ENCODE data around the gene PPP4C. TPM values are rescaled to one million over a fixed set of nuclear protein-coding genes. Genes with fewer than 3 reads are reported as not detected.

PPP4C gene
- total and polyA plus RNA-seq, 3 experiments from 2014 or later = 137 to 201 (median 149) TPM

DNA sequence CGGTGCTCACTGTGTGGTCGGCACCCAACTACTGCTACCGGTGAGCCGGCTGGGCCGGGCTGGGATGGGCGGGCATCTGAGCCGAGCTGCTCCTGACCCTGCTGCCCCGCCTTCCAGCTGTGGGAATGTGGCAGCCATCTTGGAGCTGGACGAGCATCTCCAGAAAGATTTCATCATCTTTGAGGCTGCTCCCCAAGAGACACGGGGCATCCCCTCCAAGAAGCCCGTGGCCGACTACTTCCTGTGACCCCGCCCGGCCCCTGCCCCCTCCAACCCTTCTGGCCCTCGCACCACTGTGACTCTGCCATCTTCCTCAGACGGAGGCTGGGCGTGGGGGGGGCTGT, 9.0 kb downstream of the PPP4C start:
- Mint-ChIP-seq H3K4me1 (peaks cover 3 to 4% (median 3%) of the 10 kb centered on the region in 3 donors), H3K4me3 (no peak overlapping the region), H3K27me3 (no peaks in the 10 kb centered on the region), H3K9me3 (no peaks in the 10 kb centered on the region), H3K27ac (no peak overlapping the region), H3K36me3 (peaks cover 0 to 49% (median 12%) of the 10 kb centered on the region in 3 donors)
- no peaks in the 10 kb centered on the region for H3K9me3 ChIP-seq (ENCODE audit: low read length)
- POLR2A ChIA-PET = no interaction called here
- DNase-seq = no peak
- CTCF ChIA-PET = no interaction called here
- H3K4me3 ChIP-seq (ENCODE audit: low read length) = no peak overlapping the region
- H3K27me3 ChIP-seq (ENCODE audit: insufficient read depth, low read length, poor library complexity, severe bottlenecking) = no peaks in the 10 kb centered on the region
- H3K27ac ChIP-seq (ENCODE audit: low read depth, low read length) = no peak overlapping the region
- peaks cover 34% of the 10 kb centered on the region for H3K36me3 ChIP-seq (ENCODE audit: insufficient read depth, low read length)
- peaks cover 6% of the 10 kb centered on the region for H3K4me1 ChIP-seq (ENCODE audit: insufficient read depth, low read length)

DNA sequence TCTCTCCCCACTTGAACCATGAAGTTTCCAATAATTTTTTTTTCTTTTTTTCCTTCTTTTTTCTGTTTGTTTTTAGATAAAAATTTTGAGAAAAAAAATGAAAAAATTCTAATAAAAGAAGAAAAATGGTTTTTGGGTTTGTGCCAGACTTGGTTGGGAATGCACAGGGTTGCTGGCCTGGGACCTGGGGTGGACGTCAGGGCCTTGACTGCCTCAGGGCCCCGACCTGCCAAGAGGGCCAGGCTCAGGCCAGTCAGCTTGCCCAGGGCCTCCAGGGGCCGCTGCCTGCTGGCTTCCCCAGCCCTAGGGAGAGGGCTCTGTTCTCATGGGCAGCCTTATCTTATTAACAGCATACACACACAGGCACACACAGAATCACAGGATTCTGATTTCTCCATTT, 9.5 kb downstream of the PPP4C start:
- CTCF ChIA-PET = no interaction called here
- Mint-ChIP-seq H3K4me1 (peaks cover 6 to 8% (median 7%) of the 10 kb centered on the region in 3 donors), H3K36me3 (peaks cover 0 to 46% (median 12%) of the 10 kb centered on the region in 3 donors), H3K27me3 (no peaks in the 10 kb centered on the region), H3K4me3 (no peak overlapping the region), H3K9me3 (no peaks in the 10 kb centered on the region), H3K27ac (no peak overlapping the region)
- Histone ChIP-seq H3K4me1 (ENCODE audit: insufficient read depth, low read length) (peaks cover 11% of the 10 kb centered on the region), H3K27me3 (ENCODE audit: insufficient read depth, low read length, poor library complexity, severe bottlenecking) (no peaks in the 10 kb centered on the region), H3K4me3 (ENCODE audit: low read length) (no peak overlapping the region), H3K36me3 (ENCODE audit: insufficient read depth, low read length) (peaks cover 32% of the 10 kb centered on the region), H3K27ac (ENCODE audit: low read depth, low read length) (no peak overlapping the region), H3K9me3 (ENCODE audit: low read length) (no peaks in the 10 kb centered on the region)
- POLR2A ChIA-PET = no interaction called here
- DNase-seq = no peak

DNA sequence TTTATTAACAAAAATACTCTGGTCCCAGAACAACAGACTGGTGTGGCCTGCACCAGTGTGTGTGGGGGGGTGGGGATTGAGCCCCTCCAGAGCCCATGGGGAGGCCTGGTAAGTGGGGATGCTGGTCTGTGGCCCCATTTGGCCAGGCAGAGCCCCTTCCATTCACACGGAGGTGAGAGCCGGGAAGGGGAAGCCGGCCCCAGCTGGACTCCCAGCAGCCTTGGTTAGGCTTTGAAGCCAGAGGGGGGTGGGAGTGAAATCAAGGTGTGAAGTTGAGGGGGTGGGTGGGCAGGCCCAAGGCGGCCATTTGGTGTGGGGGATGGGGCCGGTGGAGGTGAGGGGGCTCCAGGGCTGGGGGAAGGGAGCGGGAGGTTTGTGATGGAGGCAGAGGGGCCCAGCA, 10.0 kb downstream of the PPP4C start:
- Mint-ChIP-seq H3K4me3 (no peak overlapping the region), H3K27ac (no peak overlapping the region), H3K27me3 (no peaks in the 10 kb centered on the region), H3K36me3 (peaks cover 0 to 43% (median 12%) of the 10 kb centered on the region in 3 donors), H3K9me3 (no peaks in the 10 kb centered on the region), H3K4me1 (peaks cover 8 to 10% (median 9%) of the 10 kb centered on the region in 3 donors)
- Histone ChIP-seq H3K9me3 (ENCODE audit: low read length) (no peaks in the 10 kb centered on the region), H3K36me3 (ENCODE audit: insufficient read depth, low read length) (peaks cover 30% of the 10 kb centered on the region), H3K4me1 (ENCODE audit: insufficient read depth, low read length) (peaks cover 17% of the 10 kb centered on the region), H3K27ac (ENCODE audit: low read depth, low read length) (no peak overlapping the region), H3K27me3 (ENCODE audit: insufficient read depth, low read length, poor library complexity, severe bottlenecking) (no peaks in the 10 kb centered on the region), H3K4me3 (ENCODE audit: low read length) (no peak overlapping the region)
- no peak for DNase-seq
- ChIA-PET POLR2A (no interaction called here), CTCF (no interaction called here)

DNA sequence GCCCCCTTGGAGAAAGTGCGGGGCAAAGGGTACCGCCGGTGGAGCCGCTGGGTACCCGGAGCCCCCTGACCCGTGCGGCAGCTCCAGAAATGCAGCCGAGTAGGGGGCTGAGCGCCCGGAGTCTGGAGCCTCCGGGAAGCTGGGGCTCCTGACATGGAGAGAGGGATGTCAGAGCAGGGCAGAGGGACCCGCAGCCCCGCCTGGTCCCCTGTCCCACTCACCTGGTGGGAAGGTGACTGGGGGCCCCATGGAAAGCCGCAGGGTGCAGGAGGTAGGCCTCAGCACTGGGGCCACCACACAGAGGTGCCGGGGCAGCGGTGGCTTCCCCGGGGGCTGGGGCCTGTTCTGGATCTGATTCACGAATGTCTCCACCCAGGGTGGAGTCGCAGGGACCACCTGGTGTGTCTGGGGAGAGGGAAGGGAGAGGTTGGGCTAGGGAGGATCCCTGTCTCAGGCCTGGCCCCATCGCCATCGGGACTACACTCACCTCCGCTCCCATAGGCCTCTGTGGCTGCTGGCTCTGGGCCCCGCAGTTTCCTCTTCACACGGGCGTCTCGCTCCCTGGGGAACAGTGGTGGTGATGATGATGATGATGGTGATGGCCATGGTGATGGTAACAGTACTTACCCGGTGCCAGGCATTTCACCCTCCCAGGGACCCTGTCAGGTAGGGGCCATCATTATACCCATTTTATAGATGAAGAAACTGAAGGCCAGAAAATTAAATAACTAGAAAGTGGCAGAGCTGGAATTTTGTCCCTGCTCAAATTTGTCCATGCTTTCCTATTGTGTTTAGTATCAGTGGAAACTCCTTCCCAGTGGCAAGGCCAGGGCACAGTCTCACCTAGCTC, 10.7 kb downstream of the PPP4C start:
- Mint-ChIP-seq H3K36me3 (peaks cover 0 to 38% (median 12%) of the 10 kb centered on the region in 3 donors), H3K4me1 (peaks cover 9 to 12% (median 10%) of the 10 kb centered on the region in 3 donors), H3K27ac (peak overlapping the region in 1 of 8 donors; percentile 60), H3K27me3 (no peaks in the 10 kb centered on the region), H3K9me3 (no peaks in the 10 kb centered on the region), H3K4me3 (no peak overlapping the region)
- H3K27ac ChIP-seq (ENCODE audit: low read depth, low read length) = no peak overlapping the region
- ChIA-PET POLR2A (interaction anchor here (0.5 kb wide), 1 partner anchor 447 kb away, joined by 3 read pairs; no protein-coding TSS in a partner anchor), CTCF (interaction anchor here (1.1 kb wide), 1 partner anchor 449 kb away, joined by 3 read pairs; no protein-coding TSS in a partner anchor)
- no peak for DNase-seq
- H3K9me3 ChIP-seq (ENCODE audit: low read length) = no peaks in the 10 kb centered on the region
- H3K27me3 ChIP-seq (ENCODE audit: insufficient read depth, low read length, poor library complexity, severe bottlenecking) = no peaks in the 10 kb centered on the region
- H3K4me1 ChIP-seq (ENCODE audit: insufficient read depth, low read length) = peaks cover 22% of the 10 kb centered on the region
- H3K36me3 ChIP-seq (ENCODE audit: insufficient read depth, low read length) = peaks cover 24% of the 10 kb centered on the region
- H3K4me3 ChIP-seq (ENCODE audit: low read length) = no peak overlapping the region

DNA sequence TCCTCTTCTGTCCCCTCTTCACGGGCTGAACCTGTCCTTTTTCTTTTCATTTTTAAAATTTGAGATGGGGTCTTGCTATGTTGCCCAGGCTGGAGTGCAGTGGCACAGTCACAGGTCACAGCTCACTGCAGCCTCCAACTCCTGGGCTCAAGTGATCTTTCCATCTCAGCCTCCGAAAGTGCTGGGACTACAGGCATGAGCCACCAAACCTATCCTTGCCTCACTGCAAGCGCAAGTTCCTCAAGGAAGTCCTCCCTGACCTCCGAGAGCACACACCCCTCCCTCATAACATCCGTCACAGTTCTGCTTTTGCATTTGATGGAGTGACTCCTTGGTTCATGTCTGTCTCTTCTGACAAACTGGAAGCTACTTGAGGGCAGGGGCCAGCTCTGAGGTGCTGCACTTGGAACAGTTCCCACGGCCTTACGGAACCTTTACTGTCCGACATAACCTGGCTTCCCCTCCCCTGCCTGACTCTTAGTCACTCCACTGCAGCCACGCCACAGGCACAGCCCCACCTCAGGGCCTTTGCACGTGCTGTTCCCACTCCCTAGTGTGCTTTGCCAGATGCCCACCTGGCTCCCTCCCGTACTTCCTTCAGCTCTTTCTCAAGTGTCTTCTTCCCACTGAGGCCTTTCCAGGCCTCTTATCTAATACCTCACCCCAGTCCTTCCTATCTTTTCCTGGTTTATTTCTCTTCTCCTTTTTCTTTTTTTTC, 11.5 kb downstream of the PPP4C start:
- ChIA-PET CTCF (interaction anchor here (1.1 kb wide), 1 partner anchor 448 kb away, joined by 3 read pairs; no protein-coding TSS in a partner anchor), POLR2A (interaction anchor here (0.5 to 0.6 kb wide), 2 partner anchors 16 to 446 kb away, joined by 3 to 4 read pairs; no protein-coding TSS in a partner anchor)
- H3K9me3 Mint-ChIP-seq = no peaks in the 10 kb centered on the region
- no peaks in the 10 kb centered on the region for H3K27me3 Mint-ChIP-seq
- peak overlapping the region in 2 of 8 donors; percentile 59 to 78 for H3K27ac Mint-ChIP-seq
- DNase-seq = no peak
- peaks cover 15 to 20% (median 17%) of the 10 kb centered on the region in 3 donors for H3K4me1 Mint-ChIP-seq
- peaks cover 0 to 36% (median 7%) of the 10 kb centered on the region in 3 donors for H3K36me3 Mint-ChIP-seq
- Histone ChIP-seq H3K36me3 (ENCODE audit: insufficient read depth, low read length) (peaks cover 20% of the 10 kb centered on the region), H3K27me3 (ENCODE audit: insufficient read depth, low read length, poor library complexity, severe bottlenecking) (no peaks in the 10 kb centered on the region), H3K4me3 (ENCODE audit: low read length) (no peak overlapping the region), H3K27ac (ENCODE audit: low read depth, low read length) (no peak overlapping the region), H3K4me1 (ENCODE audit: insufficient read depth, low read length) (peaks cover 27% of the 10 kb centered on the region), H3K9me3 (ENCODE audit: low read length) (no peaks in the 10 kb centered on the region)
- peak overlapping the region in 1 of 7 donors; percentile 24 for H3K4me3 Mint-ChIP-seq

DNA sequence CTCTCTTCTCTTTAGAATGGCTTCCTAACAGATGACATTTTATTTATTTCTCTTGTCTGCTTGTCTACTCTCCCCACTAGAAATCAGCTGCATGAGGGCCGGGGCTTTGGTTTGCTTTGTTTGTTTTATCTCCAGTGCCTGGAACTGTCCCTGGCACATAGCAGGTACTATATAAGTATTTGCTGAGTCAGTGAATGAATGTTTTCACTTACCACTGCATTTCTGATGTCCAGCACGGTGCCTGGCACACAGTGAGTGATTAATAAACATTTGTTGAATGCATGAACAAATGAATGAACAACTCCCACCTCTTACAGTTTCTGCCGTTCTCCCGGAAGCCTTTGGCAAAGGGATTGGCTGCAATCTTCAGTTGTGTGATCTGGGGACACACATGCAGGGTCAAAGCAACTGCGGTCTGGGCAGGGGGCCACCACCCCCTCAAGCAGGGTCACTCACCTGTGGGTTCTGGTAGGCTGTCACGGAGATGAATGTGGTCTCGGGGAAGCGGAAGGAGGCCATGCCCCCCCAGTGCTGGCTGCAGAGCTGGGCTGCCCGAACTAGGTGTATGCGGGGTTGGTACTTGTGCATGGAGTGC, 12.5 kb downstream of the PPP4C start:
- CTCF ChIA-PET = interaction anchor here (1.5 kb wide), 1 partner anchor 24 kb away, joined by 3 read pairs; no protein-coding TSS in a partner anchor
- no peak overlapping the region for H3K4me3 Mint-ChIP-seq
- H3K4me1 Mint-ChIP-seq = peaks cover 22 to 29% (median 25%) of the 10 kb centered on the region in 3 donors
- H3K4me3 ChIP-seq (ENCODE audit: low read length) = no peak overlapping the region
- peaks cover 10% of the 10 kb centered on the region for H3K36me3 ChIP-seq (ENCODE audit: insufficient read depth, low read length)
- H3K27ac Mint-ChIP-seq = peak overlapping the region in 3 of 8 donors; percentile 5 to 74 (median 55)
- POLR2A ChIA-PET = interaction anchor here (0.6 kb wide), 1 partner anchor 288 kb away, joined by 3 read pairs; no protein-coding TSS in a partner anchor
- H3K9me3 Mint-ChIP-seq = no peaks in the 10 kb centered on the region
- peaks cover 37% of the 10 kb centered on the region for H3K4me1 ChIP-seq (ENCODE audit: insufficient read depth, low read length)
- H3K27ac ChIP-seq (ENCODE audit: low read depth, low read length) = no peak overlapping the region
- H3K9me3 ChIP-seq (ENCODE audit: low read length) = no peaks in the 10 kb centered on the region
- DNase-seq = no peak
- no peaks in the 10 kb centered on the region for H3K27me3 ChIP-seq (ENCODE audit: insufficient read depth, low read length, poor library complexity, severe bottlenecking)
- H3K27me3 Mint-ChIP-seq = no peaks in the 10 kb centered on the region
- H3K36me3 Mint-ChIP-seq = peaks cover 3 to 31% (median 4%) of the 10 kb centered on the region in 3 donors

DNA sequence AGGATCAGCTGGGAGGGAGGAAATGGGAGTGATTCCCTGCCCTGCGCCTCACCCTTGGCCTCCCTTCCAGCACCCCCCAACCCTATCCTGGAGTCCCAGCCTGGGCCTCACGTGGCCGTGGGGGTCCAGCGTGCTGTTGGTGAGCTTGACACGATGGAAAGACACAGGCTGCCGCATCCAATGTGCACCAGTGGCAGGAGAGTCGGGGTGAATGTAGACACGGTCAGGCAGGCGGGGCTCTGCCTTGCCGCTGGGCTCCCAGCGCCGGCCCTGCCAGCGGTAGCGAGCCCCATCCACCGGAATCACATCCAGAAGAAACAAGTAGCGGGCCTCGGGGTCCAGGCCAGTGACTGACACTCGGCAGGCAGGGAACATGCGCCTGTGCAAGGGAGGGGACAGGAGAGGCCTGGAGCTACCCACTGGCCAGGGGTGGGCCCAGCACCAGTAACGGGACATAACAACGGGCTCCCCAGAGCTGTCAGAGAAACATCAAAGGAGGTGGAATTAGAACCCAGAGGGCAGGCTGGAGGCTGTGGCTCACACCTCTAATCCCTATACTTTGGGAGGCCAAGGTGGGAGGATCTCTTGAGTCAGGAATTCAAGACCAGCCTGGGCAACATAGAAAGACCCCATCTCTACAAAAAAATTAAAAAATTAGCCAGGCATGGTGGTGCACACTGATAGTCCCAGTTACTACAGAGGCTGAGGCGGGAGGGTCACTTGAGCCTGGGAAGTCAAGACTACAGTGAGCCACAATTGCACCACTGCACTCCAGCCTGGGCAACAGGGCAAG, 13.2 kb downstream of the PPP4C start:
- Histone ChIP-seq H3K27me3 (ENCODE audit: insufficient read depth, low read length, poor library complexity, severe bottlenecking) (no peaks in the 10 kb centered on the region), H3K36me3 (ENCODE audit: insufficient read depth, low read length) (peaks cover 6% of the 10 kb centered on the region), H3K4me3 (ENCODE audit: low read length) (no peak overlapping the region), H3K4me1 (ENCODE audit: insufficient read depth, low read length) (peaks cover 44% of the 10 kb centered on the region), H3K27ac (ENCODE audit: low read depth, low read length) (no peak overlapping the region), H3K9me3 (ENCODE audit: low read length) (no peaks in the 10 kb centered on the region)
- Mint-ChIP-seq H3K36me3 (peaks cover 3 to 28% (median 4%) of the 10 kb centered on the region in 3 donors), H3K27ac (peak overlapping the region in 3 of 8 donors; percentile 29 to 88 (median 84)), H3K4me3 (peak overlapping the region in 1 of 7 donors; percentile 82), H3K4me1 (peaks cover 25 to 32% (median 28%) of the 10 kb centered on the region in 3 donors), H3K9me3 (no peaks in the 10 kb centered on the region), H3K27me3 (no peaks in the 10 kb centered on the region)
- ChIA-PET POLR2A (interaction anchor here (0.6 kb wide), 1 partner anchor 287 kb away, joined by 3 read pairs; no protein-coding TSS in a partner anchor), CTCF (interaction anchor here (0.7 to 1.5 kb wide), 2 partner anchors 23 to 313 kb away, joined by 3 to 5 read pairs; no protein-coding TSS in a partner anchor)
- no peak for DNase-seq

All from CD8-positive, alpha-beta memory T cell (primary cell).